GM12873 (cell line): ENCODE data around the gene HTT.

Source experiments
- TF ChIP-seq, protein P1 (sequence below): IDR thresholded peaks from 2 replicates; pipeline ENCODE4 v1.5.1; 2012; ENCODE audit warnings: low read depth, mild to moderate bottlenecking, moderate library complexity, low read length, control low read depth; ENCODE audit not compliant: insufficient read depth; ENCODE audit errors: missing control alignments

The HTT gene

DNA sequence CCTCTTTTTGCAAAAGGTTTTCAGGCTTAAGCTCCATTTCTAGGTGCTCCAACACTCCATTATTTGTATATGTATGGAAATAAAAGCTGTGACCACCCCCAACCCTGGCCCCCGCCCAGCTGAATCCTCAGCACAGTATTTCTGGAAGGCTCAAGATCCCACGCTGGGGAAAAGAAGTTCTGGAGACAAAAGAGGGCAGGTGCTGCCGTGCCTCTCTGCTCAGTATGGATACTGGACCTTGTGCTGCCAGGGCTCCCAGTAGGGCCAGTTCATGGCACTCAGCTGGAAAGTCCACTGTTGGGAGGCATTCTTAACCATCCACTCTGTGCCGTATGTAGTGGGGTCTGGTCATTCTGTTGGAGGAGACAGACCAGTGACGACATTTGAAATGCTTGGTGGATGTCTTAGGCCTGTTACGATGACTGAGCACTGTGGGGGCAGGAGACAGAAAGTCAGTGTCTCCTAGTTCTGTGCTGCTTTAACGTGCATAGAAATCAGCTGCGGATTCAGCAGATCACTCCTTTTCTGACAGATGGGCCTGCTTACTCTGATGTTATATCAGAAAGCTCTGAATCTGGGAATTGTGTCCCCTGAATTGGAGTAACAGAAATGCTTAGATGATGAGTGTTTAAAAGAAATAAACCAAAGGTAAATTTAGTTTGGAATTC is 126.1 kb downstream of the HTT start:
- TF ChIP-seq, protein P1, sequence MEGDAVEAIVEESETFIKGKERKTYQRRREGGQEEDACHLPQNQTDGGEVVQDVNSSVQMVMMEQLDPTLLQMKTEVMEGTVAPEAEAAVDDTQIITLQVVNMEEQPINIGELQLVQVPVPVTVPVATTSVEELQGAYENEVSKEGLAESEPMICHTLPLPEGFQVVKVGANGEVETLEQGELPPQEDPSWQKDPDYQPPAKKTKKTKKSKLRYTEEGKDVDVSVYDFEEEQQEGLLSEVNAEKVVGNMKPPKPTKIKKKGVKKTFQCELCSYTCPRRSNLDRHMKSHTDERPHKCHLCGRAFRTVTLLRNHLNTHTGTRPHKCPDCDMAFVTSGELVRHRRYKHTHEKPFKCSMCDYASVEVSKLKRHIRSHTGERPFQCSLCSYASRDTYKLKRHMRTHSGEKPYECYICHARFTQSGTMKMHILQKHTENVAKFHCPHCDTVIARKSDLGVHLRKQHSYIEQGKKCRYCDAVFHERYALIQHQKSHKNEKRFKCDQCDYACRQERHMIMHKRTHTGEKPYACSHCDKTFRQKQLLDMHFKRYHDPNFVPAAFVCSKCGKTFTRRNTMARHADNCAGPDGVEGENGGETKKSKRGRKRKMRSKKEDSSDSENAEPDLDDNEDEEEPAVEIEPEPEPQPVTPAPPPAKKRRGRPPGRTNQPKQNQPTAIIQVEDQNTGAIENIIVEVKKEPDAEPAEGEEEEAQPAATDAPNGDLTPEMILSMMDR: no peak

DNA sequence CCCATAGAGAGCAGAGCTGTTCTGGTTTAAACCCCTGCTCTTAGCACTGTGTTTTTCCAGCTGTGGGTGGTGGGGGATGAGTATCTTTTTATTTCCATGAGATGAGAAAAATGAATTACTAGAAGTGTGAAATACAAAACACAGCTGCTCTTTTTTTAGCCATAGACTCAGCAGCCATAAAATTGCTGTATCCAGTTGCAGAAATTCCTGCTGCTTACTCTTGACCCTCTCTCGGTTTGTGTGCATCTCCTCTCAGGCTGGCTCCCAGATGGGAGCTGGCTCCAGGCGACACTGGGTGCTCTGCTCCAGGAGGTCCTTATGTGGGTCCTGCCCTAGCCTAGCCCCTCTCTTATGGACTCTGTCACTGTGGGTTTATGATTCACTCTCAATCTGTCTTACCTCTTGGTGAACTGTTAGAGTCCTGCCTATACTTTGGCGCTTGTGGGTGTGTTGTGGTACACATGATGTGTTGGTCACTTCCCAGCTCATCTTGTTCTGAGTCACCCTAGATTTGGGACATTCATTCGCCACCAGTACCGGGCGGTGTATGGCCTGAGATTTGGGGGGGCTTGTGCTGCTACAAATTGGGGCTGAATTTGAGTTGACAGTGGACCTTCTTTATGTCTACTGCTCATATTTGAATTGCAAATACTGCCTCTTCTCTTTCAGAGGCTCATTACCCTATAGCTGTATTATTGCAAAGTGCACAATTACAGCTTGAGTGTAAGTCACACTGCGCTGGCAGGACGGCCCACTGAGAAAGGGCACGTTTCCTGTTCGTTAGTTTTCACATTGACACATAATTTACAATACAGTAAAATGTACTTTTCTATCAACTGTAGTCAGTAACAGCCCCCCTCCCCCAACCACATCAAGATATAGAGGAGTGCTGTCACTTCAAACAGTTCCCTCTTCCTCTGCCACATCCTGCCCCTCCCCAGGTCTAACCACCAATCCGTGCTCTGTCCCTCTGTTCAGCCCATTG is 127.5 kb downstream of the HTT start:
- TF ChIP-seq, protein P1: no peak

DNA sequence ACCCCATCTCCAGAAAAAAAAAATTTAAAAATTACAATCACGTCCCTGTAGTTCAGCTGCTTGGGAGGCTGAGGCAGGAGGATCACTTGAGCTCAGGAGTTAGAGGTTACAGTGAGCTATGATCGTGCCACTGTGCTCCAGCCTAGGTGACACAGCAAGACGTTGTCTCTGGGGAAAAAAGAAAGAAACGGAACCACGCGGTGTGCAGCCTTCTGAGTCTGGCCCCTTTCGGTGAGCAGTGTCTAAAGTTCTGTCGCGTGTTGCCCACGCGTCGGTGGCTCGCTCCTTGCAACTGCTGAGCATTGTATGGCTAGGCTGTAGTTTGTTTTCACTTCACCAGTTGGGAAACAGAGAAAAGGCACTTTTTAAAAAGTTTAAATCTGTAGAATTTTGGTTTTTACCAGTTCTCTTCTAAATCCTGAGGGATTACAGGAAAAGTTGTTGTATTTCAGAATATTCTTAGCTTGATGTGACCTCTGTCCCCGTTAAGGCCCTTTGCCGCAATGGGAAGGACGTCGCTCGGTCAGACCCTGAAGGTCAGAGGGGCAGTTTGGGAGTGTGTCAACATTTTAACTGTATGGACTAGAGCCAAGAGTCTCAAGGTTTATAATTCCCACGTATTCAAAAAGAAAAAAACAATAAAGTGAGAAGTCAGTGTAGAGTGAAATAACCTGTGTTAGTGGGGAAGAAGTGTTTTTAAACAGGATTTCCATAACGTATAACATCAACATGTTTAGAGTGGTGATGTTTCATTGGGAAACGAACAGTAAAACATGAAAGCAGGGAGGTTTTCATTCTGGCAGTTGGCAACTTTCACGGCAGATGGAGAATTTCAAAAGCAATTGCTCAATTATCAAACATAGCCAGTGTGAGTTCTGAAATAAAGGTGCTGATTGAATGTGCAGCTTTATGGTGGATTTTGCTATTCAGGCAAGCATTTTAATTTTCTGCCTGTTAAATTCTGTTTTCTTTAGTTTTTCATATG is 128.6 kb downstream of the HTT start:
- TF ChIP-seq, protein P1: no peak

DNA sequence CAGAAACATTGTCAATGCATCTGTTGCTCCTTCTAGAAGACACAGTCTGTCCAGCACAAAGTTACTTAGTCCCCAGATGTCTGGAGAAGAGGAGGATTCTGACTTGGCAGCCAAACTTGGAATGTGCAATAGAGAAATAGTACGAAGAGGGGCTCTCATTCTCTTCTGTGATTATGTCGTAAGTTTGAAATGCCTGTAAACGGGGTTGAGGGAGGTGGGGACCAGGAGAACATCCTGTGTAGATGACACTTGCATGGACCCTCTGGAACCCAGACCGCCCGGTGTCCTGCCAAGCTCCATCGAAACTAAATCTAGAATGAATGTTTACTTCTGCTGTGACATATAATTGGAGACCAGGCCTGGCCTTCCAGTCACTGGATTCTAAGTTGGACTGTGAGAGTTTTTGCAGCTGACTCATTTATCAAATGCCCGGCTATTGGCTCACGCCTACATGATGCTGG is 129.5 kb downstream of the HTT start:
- TF ChIP-seq, protein P1: no peak

DNA sequence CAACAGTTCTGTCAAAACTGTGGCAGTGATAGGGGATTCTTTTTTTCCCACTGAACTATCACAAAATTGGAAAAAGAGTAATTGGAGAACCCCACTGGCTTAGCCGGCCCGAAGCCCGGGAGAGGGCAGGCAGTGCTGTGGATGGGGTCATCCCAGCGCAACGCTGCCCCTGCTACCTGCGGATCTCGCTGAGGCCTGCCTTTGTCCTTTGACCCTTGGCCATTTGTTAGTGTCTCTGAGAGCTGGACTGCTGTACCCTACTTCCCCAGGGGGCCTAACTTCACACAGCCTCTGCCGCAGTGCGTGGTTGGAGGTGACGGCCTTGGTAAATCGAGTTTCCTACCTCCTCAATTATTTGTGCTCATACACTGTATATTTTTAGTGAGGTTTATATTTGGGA is 131.5 kb downstream of the HTT start:
- TF ChIP-seq, protein P1: no peak

DNA sequence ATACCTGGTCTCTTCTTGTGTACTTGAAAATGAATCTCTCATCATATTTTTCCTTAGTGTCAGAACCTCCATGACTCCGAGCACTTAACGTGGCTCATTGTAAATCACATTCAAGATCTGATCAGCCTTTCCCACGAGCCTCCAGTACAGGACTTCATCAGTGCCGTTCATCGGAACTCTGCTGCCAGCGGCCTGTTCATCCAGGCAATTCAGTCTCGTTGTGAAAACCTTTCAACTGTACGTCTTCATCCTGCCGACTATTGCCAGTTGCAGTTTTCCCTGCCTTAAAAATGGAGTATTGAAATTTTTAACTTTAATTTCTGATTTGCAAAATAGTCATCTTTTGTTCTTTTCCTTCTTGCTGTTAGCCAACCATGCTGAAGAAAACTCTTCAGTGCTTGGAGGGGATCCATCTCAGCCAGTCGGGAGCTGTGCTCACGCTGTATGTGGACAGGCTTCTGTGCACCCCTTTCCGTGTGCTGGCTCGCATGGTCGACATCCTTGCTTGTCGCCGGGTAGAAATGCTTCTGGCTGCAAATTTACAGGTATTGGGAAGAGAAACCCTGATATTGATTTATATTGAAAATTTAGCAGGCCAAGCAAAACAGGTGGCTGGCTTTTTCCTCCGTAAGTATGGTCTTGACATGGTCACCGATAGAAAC is 132.1 kb downstream of the HTT start:
- TF ChIP-seq, protein P1: no peak
